ENCODE results near the gene REV1. TPM values are rescaled to one million over a fixed set of nuclear protein-coding genes. Genes with fewer than 3 reads are reported as not detected.

REV1 gene
- total and polyA plus RNA-seq, 2 experiments from 2014 or later = 14.4 to 19.5 TPM

- Histone ChIP-seq H3K36me3 (ENCODE audit: low read depth) (peaks cover 44% of the 10 kb centered on the region), H3K4me1 (ENCODE audit: insufficient read depth) (peaks cover 30% of the 10 kb centered on the region), H3K4me3 (no peak overlapping the region; the same call in 1 of the 2 replicates), H4K20me1 (ENCODE audit: insufficient read depth) (no peaks in the 10 kb centered on the region), H3K9ac (peak overlapping the region; percentile 24; the same call in 1 of the 2 replicates), H3F3A (ENCODE audit: insufficient read depth) (peaks cover 25% of the 10 kb centered on the region), H3K79me2 (ENCODE audit: insufficient read depth) (no peaks in the 10 kb centered on the region), H3K27ac (peak overlapping the region; percentile 66), H3K4me2 (ENCODE audit: unreplicated experiment) (peak overlapping the region; percentile 41), H3K9me2 (ENCODE audit: insufficient read depth) (no peaks in the 10 kb centered on the region), H2AFZ (no peak overlapping the region), H3K9me3 (ENCODE audit: low read depth) (no peaks in the 10 kb centered on the region), H3K27me3 (replicated peaks; ENCODE audit: insufficient read depth) (no peaks in the 10 kb centered on the region)
- in situ Hi-C loops (cut with MboI) = no loop called here
- 8 to 9% methylated on average over 1 of the region's 1 CpG for WGBS, 2 experiments (ENCODE audit: low coverage in 1 of 2, low lambda C conversion rate in 2 of 2, missing lambda C conversion rate in 2 of 2)
- DNase-seq = peak; percentile 56
- TF ChIP-seq EZH2 (IDR thresholded peaks at IDR 0.05; ENCODE audit: insufficient read depth, poor library complexity, severe bottlenecking) (no peak), EZH2phosphoT487 (IDR thresholded peaks at IDR 0.05; ENCODE audit: insufficient read depth, low read depth) (no peak)
Observed at GRCh38 chr2:99420031-99420430, 69.8 kb downstream of the REV1 start.

DNA sequence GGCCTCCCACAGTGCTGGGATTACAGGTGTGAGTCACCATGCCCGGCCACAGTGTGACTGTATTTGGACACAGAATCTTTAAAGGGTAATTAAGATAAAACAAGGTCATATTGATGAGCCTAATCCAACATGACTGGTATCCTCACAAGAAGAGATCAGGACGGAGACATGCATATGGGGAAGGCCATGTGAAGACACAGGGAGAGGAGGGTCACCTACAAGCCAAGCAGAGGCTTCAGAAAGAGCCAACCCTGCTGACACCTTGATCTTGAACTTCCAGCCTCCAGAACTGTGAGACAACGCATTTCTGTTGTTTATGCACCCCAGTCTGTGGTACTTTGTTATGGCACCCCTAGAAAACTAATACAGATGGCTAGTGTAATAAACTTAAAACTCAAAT is 72.4 kb downstream of the REV1 start:
- H3K36me3 ChIP-seq (ENCODE audit: low read depth) = peaks cover 36% of the 10 kb centered on the region; the same call in 1 of the 2 replicates

DNA sequence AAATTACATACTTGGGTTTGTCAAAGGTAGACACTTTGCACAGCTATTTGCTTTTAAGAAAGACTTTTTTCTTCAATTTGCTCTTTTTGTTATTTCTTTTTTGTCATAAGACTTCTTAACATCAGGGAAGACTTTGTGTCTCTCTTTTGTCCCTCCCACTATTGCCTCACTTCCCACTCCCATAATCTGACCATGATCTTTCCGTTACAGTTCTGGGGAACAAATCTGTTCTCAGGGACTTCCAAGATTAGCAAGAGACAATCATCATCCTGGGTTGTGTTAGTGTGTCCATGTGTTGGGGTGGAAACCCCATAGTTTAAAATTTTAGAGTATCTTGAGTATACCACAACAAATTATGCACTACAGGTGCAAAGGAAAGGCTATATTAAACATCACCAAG is 75.3 kb downstream of the REV1 start:
- Histone ChIP-seq H3K4me2 (ENCODE audit: unreplicated experiment) (no peak overlapping the region), H3K9me3 (ENCODE audit: low read depth) (no peaks in the 10 kb centered on the region), H3K4me1 (ENCODE audit: insufficient read depth) (peaks cover 1% of the 10 kb centered on the region), H4K20me1 (ENCODE audit: insufficient read depth) (no peaks in the 10 kb centered on the region), H3K27ac (no peak overlapping the region), H2AFZ (no peak overlapping the region), H3K79me2 (ENCODE audit: insufficient read depth) (no peaks in the 10 kb centered on the region), H3K4me3 (no peak overlapping the region), H3K9me2 (ENCODE audit: insufficient read depth) (no peaks in the 10 kb centered on the region), H3K27me3 (replicated peaks; ENCODE audit: insufficient read depth) (no peaks in the 10 kb centered on the region), H3F3A (ENCODE audit: insufficient read depth) (no peaks in the 10 kb centered on the region), H3K36me3 (ENCODE audit: low read depth) (peaks cover 37% of the 10 kb centered on the region), H3K9ac (no peak overlapping the region)
- WGBS, 2 experiments (ENCODE audit: low coverage in 1 of 2, low lambda C conversion rate in 2 of 2, missing lambda C conversion rate in 2 of 2) = 94 to 100% methylated on average over 1 of the region's 1 CpG
- in situ Hi-C loops (cut with MboI) = no loop called here
- no peak for DNase-seq
- TF ChIP-seq EZH2phosphoT487 (IDR thresholded peaks at IDR 0.05; ENCODE audit: insufficient read depth, low read depth) (no peak), EZH2 (IDR thresholded peaks at IDR 0.05; ENCODE audit: insufficient read depth, poor library complexity, severe bottlenecking) (no peak)

More for the DNA sequence above, 72.4 kb downstream of the REV1 start:
- Histone ChIP-seq H4K20me1 (ENCODE audit: insufficient read depth) (no peaks in the 10 kb centered on the region), H3K27ac (no peak overlapping the region), H3K4me2 (ENCODE audit: unreplicated experiment) (no peak overlapping the region), H3K9ac (no peak overlapping the region), H2AFZ (no peak overlapping the region), H3F3A (ENCODE audit: insufficient read depth) (peaks cover 25% of the 10 kb centered on the region), H3K9me3 (ENCODE audit: low read depth) (no peaks in the 10 kb centered on the region), H3K9me2 (ENCODE audit: insufficient read depth) (no peaks in the 10 kb centered on the region), H3K27me3 (replicated peaks; ENCODE audit: insufficient read depth) (no peaks in the 10 kb centered on the region), H3K79me2 (ENCODE audit: insufficient read depth) (no peaks in the 10 kb centered on the region), H3K4me3 (no peak overlapping the region), H3K4me1 (ENCODE audit: insufficient read depth) (peaks cover 30% of the 10 kb centered on the region)
- WGBS, 2 experiments (ENCODE audit: low coverage in 1 of 2, low lambda C conversion rate in 2 of 2, missing lambda C conversion rate in 2 of 2) = 90 to 91% methylated on average over 3 of the region's 3 CpGs
- in situ Hi-C loops (cut with MboI) = no loop called here
- DNase-seq = no peak
- TF ChIP-seq EZH2 (IDR thresholded peaks at IDR 0.05; ENCODE audit: insufficient read depth, poor library complexity, severe bottlenecking) = no peak
- no peak for TF ChIP-seq EZH2phosphoT487 (IDR thresholded peaks at IDR 0.05; ENCODE audit: insufficient read depth, low read depth)

DNA sequence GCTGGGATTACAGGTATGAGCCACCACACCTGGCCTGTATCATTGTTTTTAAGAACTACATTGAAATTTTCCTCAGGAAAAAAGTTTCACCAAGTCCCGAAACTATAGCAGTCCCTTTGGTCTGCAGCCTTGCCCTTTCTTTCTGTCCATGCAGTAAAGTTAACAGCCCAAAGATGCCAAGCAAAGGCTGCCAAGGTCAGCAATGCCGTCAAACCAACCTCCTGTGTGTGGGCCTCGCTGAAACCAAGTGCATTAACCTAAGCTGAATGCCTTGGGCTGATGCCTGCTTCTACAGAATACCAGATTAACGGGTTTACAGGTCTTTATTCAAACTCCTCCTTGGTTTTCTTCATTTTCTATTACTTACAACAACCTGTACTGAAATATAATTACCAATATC is 79.5 kb downstream of the REV1 start:
- TF ChIP-seq EZH2phosphoT487 (IDR thresholded peaks at IDR 0.05; ENCODE audit: insufficient read depth, low read depth) (no peak), EZH2 (IDR thresholded peaks at IDR 0.05; ENCODE audit: insufficient read depth, poor library complexity, severe bottlenecking) (no peak)
- Histone ChIP-seq H3K27me3 (replicated peaks; ENCODE audit: insufficient read depth) (no peaks in the 10 kb centered on the region), H3K4me3 (no peak overlapping the region), H3K79me2 (ENCODE audit: insufficient read depth) (no peaks in the 10 kb centered on the region), H3K4me2 (ENCODE audit: unreplicated experiment) (no peak overlapping the region), H3K4me1 (ENCODE audit: insufficient read depth) (no peaks in the 10 kb centered on the region), H3K9ac (no peak overlapping the region), H2AFZ (no peak overlapping the region), H4K20me1 (ENCODE audit: insufficient read depth) (no peaks in the 10 kb centered on the region), H3K36me3 (ENCODE audit: low read depth) (peaks cover 34% of the 10 kb centered on the region), H3K9me2 (ENCODE audit: insufficient read depth) (no peaks in the 10 kb centered on the region), H3K9me3 (ENCODE audit: low read depth) (no peaks in the 10 kb centered on the region), H3F3A (ENCODE audit: insufficient read depth) (peaks cover 21% of the 10 kb centered on the region; the same call in 1 of the 2 replicates), H3K27ac (no peak overlapping the region)
- 98 to 99% methylated on average over 4 of the region's 4 CpGs for WGBS, 2 experiments (ENCODE audit: low coverage in 1 of 2, low lambda C conversion rate in 2 of 2, missing lambda C conversion rate in 2 of 2)
- no peak for DNase-seq
- in situ Hi-C loops (cut with MboI) = no loop called here

DNA sequence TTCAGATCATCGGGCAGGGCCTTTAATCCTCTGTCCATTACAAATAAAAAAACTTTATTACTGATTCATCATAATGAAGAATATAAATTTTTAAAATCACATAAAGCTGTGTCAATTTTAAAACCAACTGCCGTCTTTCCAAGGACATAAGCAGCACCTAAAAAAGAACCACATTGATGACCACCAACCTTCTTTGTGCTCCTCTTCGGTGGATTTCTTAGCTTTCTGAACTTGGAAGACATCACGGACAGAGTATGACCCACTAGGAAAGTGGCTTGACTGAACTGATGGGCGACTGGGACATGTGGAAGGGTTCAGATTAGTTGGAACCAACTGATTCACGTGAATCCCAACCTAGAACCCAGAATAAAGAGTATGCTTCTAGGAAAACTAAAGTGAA is 83.7 kb downstream of the REV1 start:
- peaks cover 65% of the 10 kb centered on the region for H3K36me3 ChIP-seq (ENCODE audit: low read depth)
- H3F3A ChIP-seq (ENCODE audit: insufficient read depth) = peaks cover 45% of the 10 kb centered on the region
- H3K79me2 ChIP-seq (ENCODE audit: insufficient read depth) = no peaks in the 10 kb centered on the region
- no peak overlapping the region for H3K4me3 ChIP-seq
- peaks cover 14% of the 10 kb centered on the region for H3K4me1 ChIP-seq (ENCODE audit: insufficient read depth)
- H3K9me3 ChIP-seq (ENCODE audit: low read depth) = no peaks in the 10 kb centered on the region
- WGBS, 2 experiments (ENCODE audit: low coverage in 1 of 2, low lambda C conversion rate in 2 of 2, missing lambda C conversion rate in 2 of 2) = 90 to 92% methylated on average over 6 of the region's 6 CpGs
- no peaks in the 10 kb centered on the region for H3K9me2 ChIP-seq (ENCODE audit: insufficient read depth)
- no peaks in the 10 kb centered on the region for H4K20me1 ChIP-seq (ENCODE audit: insufficient read depth)
- TF ChIP-seq EZH2phosphoT487 (IDR thresholded peaks at IDR 0.05; ENCODE audit: insufficient read depth, low read depth) (no peak), EZH2 (IDR thresholded peaks at IDR 0.05; ENCODE audit: insufficient read depth, poor library complexity, severe bottlenecking) (no peak)
- no peak overlapping the region for H3K4me2 ChIP-seq (ENCODE audit: unreplicated experiment)
- no peak overlapping the region for H3K9ac ChIP-seq
- no peak for DNase-seq
- no peak overlapping the region for H3K27ac ChIP-seq
- no peaks in the 10 kb centered on the region for H3K27me3 ChIP-seq (replicated peaks; ENCODE audit: insufficient read depth)
- H2AFZ ChIP-seq = no peak overlapping the region
- in situ Hi-C loops (cut with MboI) = no loop called here

All from GM23248 (cell line).